Spleen (tissue), 11 donors: ENCODE measurements around the gene IQGAP1. TPM values are rescaled to one million over a fixed set of nuclear protein-coding genes. Genes with fewer than 3 reads are reported as not detected.
A peak's percentile ranks its signal among the peaks of the same experiment; 100 is the strongest.

ENCODE experiments used
- DNase-seq: peaks from one replicate; pipeline ENCODE4 v3.0.0-alpha.2; 2020
- H3K27ac ChIP-seq, 8 donors: fragments of 200-600 bp; sonication (generic) in 7 of 8; 1 replicate in 4 of 8; 2 replicates in 4 of 8; pipeline versions ENCODE4 v1.5.0 to v1.8.0; 2016 to 2021; ENCODE audit warnings: inconsistent platforms in 4 of 8, mild to moderate bottlenecking in 4 of 8, moderate library complexity in 1 of 8
- H3K27me3 ChIP-seq, 7 donors: fragments of 200-600 bp; sonication (generic) in 6 of 7; replicated peaks in 1 of 7; 1 replicate in 4 of 7; 2 replicates in 3 of 7; pipeline versions ENCODE4 v1.5.0 to v1.8.0; 2016 to 2021; ENCODE audit warnings: inconsistent platforms in 3 of 7, mild to moderate bottlenecking in 1 of 7
- H3K36me3 ChIP-seq, 6 donors: fragments of 200-600 bp; sonication (generic) in 5 of 6; 1 replicate in 4 of 6; 2 replicates in 2 of 6; pipeline versions ENCODE4 v1.5.0 to v1.8.0; 2016 to 2021; ENCODE audit warnings: inconsistent platforms in 2 of 6
- H3K4me1 ChIP-seq, 6 donors: fragments of 200-600 bp; sonication (generic) in 5 of 6; 1 replicate in 3 of 6; 2 replicates in 3 of 6; pipeline versions ENCODE4 v1.5.0 to v1.8.0; 2016 to 2021; ENCODE audit warnings: inconsistent platforms in 3 of 6
- H3K4me3 ChIP-seq, 8 donors: fragments of 200-600 bp; sonication (generic) in 7 of 8; 1 replicate in 4 of 8; 2 replicates in 4 of 8; pipeline versions ENCODE4 v1.5.0 to v1.8.0; 2016 to 2021; ENCODE audit warnings: inconsistent platforms in 4 of 8, mild to moderate bottlenecking in 4 of 8, moderate library complexity in 2 of 8
- H3K9me3 ChIP-seq, 8 donors: fragments of 200-600 bp; sonication (generic) in 7 of 8; 1 replicate in 4 of 8; 2 replicates in 4 of 8; pipeline versions ENCODE4 v1.5.0 to v1.8.0; 2016 to 2021; ENCODE audit warnings: inconsistent platforms in 4 of 8
- CTCF ChIP-seq, 11 experiments: fragments of 200-600 bp in 7 of 11; fragments of 450-650 bp in 4 of 11; sonication (generic) in 4 of 11; IDR thresholded peaks in 8 of 11; conservative IDR thresholded peaks in 3 of 11; 1 replicate in 7 of 11; 2 replicates in 4 of 11; pipeline versions ENCODE4 v1.4.0 to v1.8.0; 2016 to 2021; ENCODE audit warnings: antibody characterized with exemption in 11 of 11, inconsistent platforms in 4 of 11, mild to moderate bottlenecking in 1 of 11
- POLR2A ChIP-seq, 3 donors: fragments of 450-650 bp; IDR thresholded peaks; one replicate each; pipeline ENCODE4 v1.5.1; 2017; ENCODE audit warnings: antibody characterized with exemption in 3 of 3, mild to moderate bottlenecking in 1 of 3
- POLR2AphosphoS5 ChIP-seq, 3 donors: sonication (generic); formaldehyde crosslinking; IDR thresholded peaks; one replicate each; pipeline ENCODE4 v1.5.1; 2017; ENCODE audit warnings: antibody characterized with exemption in 3 of 3
- WGBS, 5 donors: extraction: QIAGEN DNeasy Blood & Tissue Kit in 3 of 5; methylation state at CpG; one replicate each; pipeline versions ENCODE4 v1.1.5 to v1.1.7; 2013 to 2018; 5-methylcytosine and 5-hydroxymethylcytosine counted together
- intact Hi-C: fragments of 100-400 bp; cut with DNase I; formaldehyde crosslinking; loops from one replicate; pipeline ENCODE4 v1.15.0; 2023; ENCODE audit warnings: low total_unique reads
- polyA plus RNA-seq, 3 donors: library from polyadenylated mRNA; stranded (reverse); fragments of 200-250 nt; gene quantifications; one replicate each; pipeline ENCODE4 v1.2.1, GENCODE V29; 2013
- total RNA-seq, 7 donors: library from RNA; depleted of rRNA in 3 of 7; stranded (reverse); fragments of >200 nt in 3 of 7; fragmentation: NEBNext Ultra II Directional in 4 of 7; extraction: Animal tissue kit (Norgen Biotek cat#: 25700) in 4 of 7; gene quantifications; one replicate each; pipeline versions ENCODE4 v1.1.0 to v1.2.1, GENCODE V29; 2016 to 2021
- donor health status: healthy with polysubstance abuse.
- donor health status: DM: no; HTN: no; CAD: no; lungs with moderate emphysema.
- donor health status: DM: no; HTN: no; CAD: no.
- donor health status: Bipolar disorder and iron deficiency.
- donor health status: healthy.
- donor health status: DM: no; HTN: no; CAD: no.
- donor health status: DM: yes; HTN: yes; CAD: no.

Gene IQGAP1
- total and polyA plus RNA-seq, 10 donors: 48.1 to 282 (median 219) TPM

- WGBS, 5 donors: 81 to 94% (median 88%) methylated on average over 5 of the region's 5 CpGs
- H3K27ac ChIP-seq: no peak overlapping the region
- TF ChIP-seq POLR2A (IDR thresholded peaks at IDR 0.05) (no peak), CTCF (IDR thresholded peaks at IDR 0.05 in 8 of 11, conservative IDR thresholded peaks at IDR 0.05 in 3 of 11) (no peak), POLR2AphosphoS5 (IDR thresholded peaks at IDR 0.05) (no peak)
- peaks cover 0 to 60% (median 26%) of the 10 kb centered on the region in 6 donors for H3K36me3 ChIP-seq
- H3K4me1 ChIP-seq: peaks cover 14 to 54% (median 32%) of the 10 kb centered on the region in 6 donors
- intact Hi-C loops: no loop called here
- no peaks in the 10 kb centered on the region for H3K27me3 ChIP-seq
- no peak for DNase-seq
- H3K9me3 ChIP-seq: no peaks in the 10 kb centered on the region
- no peak overlapping the region for H3K4me3 ChIP-seq
Observed at GRCh38 chr15:90427185-90427584, 39.1 kb downstream of the IQGAP1 start.

DNA sequence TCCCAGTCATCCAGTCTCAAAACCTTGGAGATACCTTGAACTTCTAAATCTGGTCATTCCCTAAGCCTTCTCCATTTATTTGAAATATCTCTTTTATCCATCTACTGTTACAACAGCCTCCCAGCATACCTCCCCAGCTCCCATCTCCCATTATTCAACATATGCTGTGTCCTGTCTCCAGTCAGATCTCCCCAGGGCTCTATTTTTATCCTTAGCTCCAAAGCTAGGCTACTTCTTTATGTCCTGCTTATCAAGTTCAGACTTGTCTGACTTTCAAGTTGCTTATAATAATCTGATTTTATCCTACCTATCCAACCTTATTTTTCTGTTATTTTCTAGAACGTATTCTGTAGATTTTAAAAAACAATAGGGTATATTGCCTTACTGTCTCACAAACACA lies 44.2 kb downstream of the IQGAP1 start:
- TF ChIP-seq POLR2A (IDR thresholded peaks at IDR 0.05) (no peak), POLR2AphosphoS5 (IDR thresholded peaks at IDR 0.05) (no peak), CTCF (IDR thresholded peaks at IDR 0.05 in 8 of 11, conservative IDR thresholded peaks at IDR 0.05 in 3 of 11) (no peak)
- no peak for DNase-seq
- no peak overlapping the region for H3K27ac ChIP-seq

DNA sequence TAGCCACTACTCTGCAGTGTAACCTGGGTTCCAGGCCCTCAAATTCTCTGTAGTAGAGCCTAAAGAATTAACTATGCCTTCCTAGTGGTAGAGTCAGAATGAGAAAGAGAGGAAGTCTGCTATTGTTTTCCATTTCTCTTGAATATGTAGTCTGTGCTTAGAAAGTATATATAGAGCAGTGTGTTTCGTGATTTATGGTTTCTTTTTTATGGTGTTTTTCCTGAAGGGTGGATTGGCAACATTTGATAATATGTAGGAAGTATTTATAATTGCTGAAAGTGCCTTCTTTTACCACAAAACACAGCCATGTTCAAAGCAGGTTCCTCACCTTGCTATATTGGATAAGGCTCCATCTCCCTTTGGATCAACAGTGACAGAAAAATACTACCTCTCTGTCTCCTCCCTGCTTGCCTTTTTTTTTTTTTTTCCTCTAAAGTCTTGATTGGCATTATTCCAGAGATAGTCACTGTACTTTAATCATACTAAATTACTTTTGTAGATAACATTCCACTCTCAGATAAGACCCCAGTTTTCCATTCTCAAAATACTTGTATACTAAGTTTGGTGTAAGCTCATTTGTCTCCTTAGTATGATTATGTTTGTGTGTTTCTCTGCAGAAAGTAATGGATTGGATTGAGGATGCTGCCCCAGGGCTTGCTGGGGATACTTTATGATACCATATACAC lies 47.8 kb downstream of the IQGAP1 start:
- peak overlapping the region in 1 of 8 donors; percentile 16 for H3K27ac ChIP-seq
- H3K9me3 ChIP-seq: no peaks in the 10 kb centered on the region
- H3K27me3 ChIP-seq: no peaks in the 10 kb centered on the region
- H3K36me3 ChIP-seq: peaks cover 0 to 91% (median 28%) of the 10 kb centered on the region in 6 donors
- 73 to 87% (median 82%) methylated on average over 1 of the region's 1 CpG for WGBS, 5 donors
- H3K4me1 ChIP-seq: peaks cover 0 to 28% (median 6%) of the 10 kb centered on the region in 6 donors
- H3K4me3 ChIP-seq: no peak overlapping the region
- no peak for DNase-seq
- intact Hi-C loops: no loop called here
- TF ChIP-seq POLR2A (IDR thresholded peaks at IDR 0.05) (no peak), CTCF (IDR thresholded peaks at IDR 0.05 in 8 of 11, conservative IDR thresholded peaks at IDR 0.05 in 3 of 11) (no peak), POLR2AphosphoS5 (IDR thresholded peaks at IDR 0.05) (no peak)

More for the DNA sequence above, 44.2 kb downstream of the IQGAP1 start:
- H3K27me3 ChIP-seq: no peaks in the 10 kb centered on the region
- no peaks in the 10 kb centered on the region for H3K9me3 ChIP-seq
- intact Hi-C loops: no loop called here
- H3K4me3 ChIP-seq: no peak overlapping the region
- 94 to 100% (median 96%) methylated on average over 1 of the region's 1 CpG for WGBS, 5 donors
- peaks cover 0 to 23% (median 2%) of the 10 kb centered on the region in 6 donors for H3K4me1 ChIP-seq
- peaks cover 0 to 95% (median 40%) of the 10 kb centered on the region in 6 donors for H3K36me3 ChIP-seq

DNA sequence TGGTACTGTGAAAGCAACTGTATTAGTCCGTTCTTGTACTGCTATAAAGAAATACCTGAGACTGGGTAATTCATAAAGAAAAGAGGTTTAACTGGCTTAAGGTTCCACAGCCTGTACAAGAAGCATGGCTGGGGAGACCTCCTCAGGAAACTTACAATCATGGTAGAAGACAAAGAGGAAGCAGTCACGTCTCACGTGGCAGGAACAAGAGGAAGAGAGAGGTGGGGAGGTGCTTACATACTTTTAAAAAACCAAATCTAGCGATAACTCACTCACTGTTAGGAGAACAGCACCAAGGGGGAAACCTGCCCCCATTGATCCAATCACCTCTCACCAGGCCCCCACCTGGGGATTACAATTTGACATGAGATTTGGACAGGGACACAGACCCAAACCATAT lies 48.9 kb downstream of the IQGAP1 start:
- Histone ChIP-seq H3K4me3 (no peak overlapping the region), H3K36me3 (peaks cover 0 to 94% (median 39%) of the 10 kb centered on the region in 6 donors), H3K27me3 (no peaks in the 10 kb centered on the region), H3K4me1 (peaks cover 0 to 18% (median 4%) of the 10 kb centered on the region in 6 donors), H3K27ac (no peak overlapping the region), H3K9me3 (no peaks in the 10 kb centered on the region)
- 56 to 69% (median 60%) methylated on average over 4 of the region's 4 CpGs for WGBS, 5 donors
- intact Hi-C loops: no loop called here
- no peak for DNase-seq
- TF ChIP-seq CTCF (IDR thresholded peaks at IDR 0.05 in 8 of 11, conservative IDR thresholded peaks at IDR 0.05 in 3 of 11) (no peak), POLR2A (IDR thresholded peaks at IDR 0.05) (no peak), POLR2AphosphoS5 (IDR thresholded peaks at IDR 0.05) (peak in 1 of 3 donors; percentile 5)
